Measurements from ENCODE around the gene LRP6. TPM values are rescaled to one million over a fixed set of nuclear protein-coding genes. Genes with fewer than 3 reads are reported as not detected.

The LRP6 gene
- total and polyA plus RNA-seq, 9 donors: 11.9 to 46.5 (median 40.8) TPM

DNA sequence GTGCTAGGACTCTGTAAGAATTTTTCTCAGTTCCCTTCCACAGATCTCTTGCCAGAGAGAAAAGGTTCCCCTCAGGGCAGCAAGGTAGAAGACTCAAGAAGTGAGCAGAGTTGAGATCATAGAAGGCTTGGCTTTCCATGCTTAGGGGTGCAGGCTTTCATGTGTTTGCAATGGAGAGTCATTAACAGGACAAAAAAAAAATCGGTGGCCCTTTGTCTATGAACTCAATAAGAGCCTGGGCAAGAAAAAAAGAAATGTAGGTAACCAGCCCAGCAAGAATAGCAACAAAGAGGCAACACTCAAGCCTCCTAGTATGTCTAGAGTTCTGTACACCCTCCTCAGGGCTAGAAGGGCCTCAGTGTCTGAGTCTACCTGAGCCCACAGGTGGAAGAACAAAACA, 23.4 kb upstream of the LRP6 start:
- Histone ChIP-seq H3K27ac (no peak overlapping the region), H3K36me3 (no peaks in the 10 kb centered on the region), H3K4me3 (no peak overlapping the region), H3K4me1 (ENCODE audit: insufficient read depth) (peaks cover 4% of the 10 kb centered on the region), H3K27me3 (no peaks in the 10 kb centered on the region), H3K9me3 (no peaks in the 10 kb centered on the region)
- 83 to 91% (median 88%) methylated on average over 1 of the region's 1 CpG for WGBS, 3 donors
- no peak for DNase-seq
- intact Hi-C loops (cut with DNase I): no loop called here
- TF ChIP-seq POLR2A (IDR thresholded peaks at IDR 0.05): no peak
- no peak for TF ChIP-seq EP300 (IDR thresholded peaks at IDR 0.05)
- TF ChIP-seq, protein P1, sequence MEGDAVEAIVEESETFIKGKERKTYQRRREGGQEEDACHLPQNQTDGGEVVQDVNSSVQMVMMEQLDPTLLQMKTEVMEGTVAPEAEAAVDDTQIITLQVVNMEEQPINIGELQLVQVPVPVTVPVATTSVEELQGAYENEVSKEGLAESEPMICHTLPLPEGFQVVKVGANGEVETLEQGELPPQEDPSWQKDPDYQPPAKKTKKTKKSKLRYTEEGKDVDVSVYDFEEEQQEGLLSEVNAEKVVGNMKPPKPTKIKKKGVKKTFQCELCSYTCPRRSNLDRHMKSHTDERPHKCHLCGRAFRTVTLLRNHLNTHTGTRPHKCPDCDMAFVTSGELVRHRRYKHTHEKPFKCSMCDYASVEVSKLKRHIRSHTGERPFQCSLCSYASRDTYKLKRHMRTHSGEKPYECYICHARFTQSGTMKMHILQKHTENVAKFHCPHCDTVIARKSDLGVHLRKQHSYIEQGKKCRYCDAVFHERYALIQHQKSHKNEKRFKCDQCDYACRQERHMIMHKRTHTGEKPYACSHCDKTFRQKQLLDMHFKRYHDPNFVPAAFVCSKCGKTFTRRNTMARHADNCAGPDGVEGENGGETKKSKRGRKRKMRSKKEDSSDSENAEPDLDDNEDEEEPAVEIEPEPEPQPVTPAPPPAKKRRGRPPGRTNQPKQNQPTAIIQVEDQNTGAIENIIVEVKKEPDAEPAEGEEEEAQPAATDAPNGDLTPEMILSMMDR (IDR thresholded peaks at IDR 0.05): no peak

DNA sequence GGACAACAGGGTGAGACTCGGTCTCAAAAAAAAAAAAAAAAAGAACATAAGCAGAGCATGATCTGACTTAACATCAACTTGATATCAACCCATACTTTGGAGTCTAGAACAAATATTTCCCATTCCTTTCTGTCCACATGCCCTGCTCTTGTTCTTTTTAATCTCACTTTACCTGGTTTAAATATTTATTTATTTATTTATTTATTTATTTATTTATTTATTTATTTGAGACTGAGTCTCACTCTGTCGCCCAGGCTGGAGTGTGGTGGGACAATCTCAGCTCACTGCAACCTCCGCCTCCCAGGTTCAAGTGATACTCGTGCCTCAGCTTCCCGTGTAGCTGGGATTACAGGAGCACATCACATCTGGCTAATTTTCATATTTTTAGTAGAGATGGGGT, 19.6 kb upstream of the LRP6 start:
- DNase-seq: no peak
- no peaks in the 10 kb centered on the region for H3K27me3 ChIP-seq
- H3K36me3 ChIP-seq: no peaks in the 10 kb centered on the region
- peaks cover 6% of the 10 kb centered on the region for H3K4me1 ChIP-seq (ENCODE audit: insufficient read depth)
- no peak overlapping the region for H3K4me3 ChIP-seq
- no peak overlapping the region for H3K27ac ChIP-seq
- H3K9me3 ChIP-seq: no peaks in the 10 kb centered on the region
- TF ChIP-seq, protein P1 (IDR thresholded peaks at IDR 0.05): no peak
- TF ChIP-seq POLR2A (IDR thresholded peaks at IDR 0.05): no peak
- TF ChIP-seq EP300 (IDR thresholded peaks at IDR 0.05): no peak
- 92 to 97% (median 96%) methylated on average over 5 of the region's 5 CpGs for WGBS, 3 donors
- intact Hi-C loops (cut with DNase I): no loop called here

DNA sequence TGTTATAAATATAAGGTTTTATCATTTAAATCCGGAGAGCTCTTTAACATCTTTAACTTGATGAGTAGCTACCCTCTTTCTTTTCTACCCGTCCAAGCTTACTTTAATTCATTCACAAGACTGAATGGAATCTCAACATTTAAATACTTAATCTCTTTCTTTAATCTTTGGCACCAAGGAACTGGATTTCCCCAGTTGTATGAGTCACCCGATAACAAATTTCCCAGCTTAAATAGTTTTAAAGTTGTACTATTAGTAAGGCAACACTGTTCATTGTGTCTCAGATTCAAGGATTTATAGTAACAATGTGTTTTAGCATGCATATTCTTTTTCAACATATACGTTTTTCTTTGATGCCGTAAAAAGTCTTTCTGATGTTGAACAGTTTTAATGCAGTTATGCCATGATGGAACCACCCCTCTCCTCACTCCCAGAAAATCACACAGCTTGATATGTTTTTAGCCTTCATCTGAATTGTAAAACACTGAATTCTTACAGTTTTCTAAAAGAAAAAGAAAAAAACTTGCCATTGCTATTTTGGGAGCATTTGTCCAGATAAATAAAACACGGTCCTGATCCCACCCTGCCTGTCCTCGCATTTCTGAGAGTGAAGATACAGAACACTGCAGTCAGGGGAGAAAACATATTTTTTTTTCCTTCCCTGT, 16.0 kb upstream of the LRP6 start:
- DNase-seq: no peak
- intact Hi-C loops (cut with DNase I): no loop called here
- H3K9me3 ChIP-seq: no peaks in the 10 kb centered on the region
- no peaks in the 10 kb centered on the region for H3K27me3 ChIP-seq
- H3K27ac ChIP-seq: no peak overlapping the region
- WGBS, 3 donors: 4 to 12% (median 6%) methylated on average over 7 of the region's 7 CpGs
- TF ChIP-seq POLR2A (IDR thresholded peaks at IDR 0.05) (no peak), EP300 (IDR thresholded peaks at IDR 0.05) (no peak)
- TF ChIP-seq, protein P1 (IDR thresholded peaks at IDR 0.05): no peak
- H3K4me3 ChIP-seq: no peak overlapping the region
- peaks cover 6% of the 10 kb centered on the region for H3K4me1 ChIP-seq (ENCODE audit: insufficient read depth)
- no peaks in the 10 kb centered on the region for H3K36me3 ChIP-seq

DNA sequence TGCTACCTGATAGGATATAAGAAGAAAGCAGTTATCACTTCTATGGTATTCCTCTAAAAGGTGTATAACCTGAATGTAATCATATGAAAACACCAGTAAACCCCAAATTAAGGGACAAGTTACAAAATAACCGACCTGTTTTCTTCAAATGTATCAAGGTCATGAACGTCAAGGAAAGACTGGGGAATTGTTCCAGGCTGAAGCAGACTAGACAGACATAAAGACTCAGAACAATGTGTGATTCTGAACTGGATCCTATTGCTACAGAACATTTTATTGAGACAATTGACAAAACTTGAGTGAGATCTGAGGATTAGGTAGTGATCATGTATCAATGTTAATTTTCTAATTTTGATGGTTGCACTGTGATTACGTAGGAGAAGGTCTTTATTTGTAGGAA, 15.4 kb upstream of the LRP6 start:
- Histone ChIP-seq H3K36me3 (no peaks in the 10 kb centered on the region), H3K4me1 (ENCODE audit: insufficient read depth) (peaks cover 6% of the 10 kb centered on the region), H3K4me3 (no peak overlapping the region), H3K27ac (no peak overlapping the region), H3K9me3 (no peaks in the 10 kb centered on the region), H3K27me3 (no peaks in the 10 kb centered on the region)
- no peak for DNase-seq
- intact Hi-C loops (cut with DNase I): no loop called here
- 6 to 21% (median 6%) methylated on average over 3 of the region's 3 CpGs for WGBS, 3 donors
- TF ChIP-seq POLR2A (IDR thresholded peaks at IDR 0.05) (no peak), EP300 (IDR thresholded peaks at IDR 0.05) (no peak)
- TF ChIP-seq, protein P1 (IDR thresholded peaks at IDR 0.05): no peak

Measured in ovary (tissue), 9 donors.